GM18909 (cell line): ENCODE data around the gene FRMPD4.

Experiments used
- ATAC-seq: cut with Tn5 transposase; IDR thresholded peaks from one replicate; pipeline ENCODE4 v1.9.1; 2021; ENCODE audit warnings: mild to moderate bottlenecking; ENCODE audit not compliant: unreplicated experiment, poor library complexity

Gene FRMPD4

GRCh38 chrX:12704706-12705105 lies 566.4 kb downstream of the FRMPD4 start:
- no peak for ATAC-seq

GRCh38 chrX:12709047-12709446 lies 570.8 kb downstream of the FRMPD4 start:
- ATAC-seq, result no peak

DNA sequence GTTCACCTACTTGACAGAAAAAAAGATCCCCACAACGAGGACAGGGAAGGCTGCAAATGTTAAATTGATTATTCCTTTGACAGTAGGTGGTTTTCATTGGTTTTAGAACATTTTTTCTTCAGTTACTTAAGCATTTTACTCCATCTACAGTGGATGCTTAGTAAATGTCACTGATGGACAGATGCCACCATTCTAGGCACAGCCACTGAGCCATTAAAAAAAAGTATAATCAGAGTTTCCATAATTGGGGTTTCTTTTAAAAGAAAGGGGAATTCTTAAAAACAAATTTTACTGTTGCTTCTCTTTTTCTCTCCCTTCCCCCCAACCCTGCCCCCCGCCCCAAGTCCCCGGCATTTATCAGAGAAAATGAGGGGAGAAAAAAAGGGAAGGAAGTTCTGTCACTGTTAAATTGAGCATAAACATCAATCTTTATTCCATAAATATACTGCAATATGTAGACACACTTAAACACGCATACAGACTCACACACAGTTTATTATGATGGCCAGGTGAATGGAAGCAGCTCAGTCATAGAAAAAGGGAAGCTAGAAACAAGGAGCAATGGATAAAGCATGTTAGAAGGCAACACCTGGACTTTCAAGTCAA lies 573.3 kb downstream of the FRMPD4 start:
- no peak for ATAC-seq

DNA sequence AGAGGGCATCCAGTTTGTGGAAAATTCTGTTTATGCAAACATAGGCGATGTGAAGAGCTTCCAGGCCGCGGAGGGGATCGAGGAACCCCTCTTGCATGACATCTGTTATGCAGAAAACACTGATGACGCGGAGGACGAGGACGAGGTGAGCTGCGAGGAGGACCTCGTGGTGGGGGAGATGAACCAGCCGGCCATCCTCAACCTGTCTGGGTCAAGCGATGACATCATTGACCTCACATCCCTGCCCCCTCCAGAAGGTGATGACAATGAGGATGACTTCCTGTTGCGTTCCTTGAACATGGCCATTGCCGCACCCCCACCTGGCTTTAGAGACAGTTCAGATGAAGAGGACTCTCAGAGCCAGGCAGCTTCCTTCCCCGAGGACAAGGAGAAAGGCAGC lies 578.3 kb downstream of the FRMPD4 start:
- ATAC-seq, result no peak

GRCh38 chrX:12719837-12720236 lies 581.6 kb downstream of the FRMPD4 start:
- no peak for ATAC-seq

GRCh38 chrX:12721042-12721441 lies 582.8 kb downstream of the FRMPD4 start:
- no peak for ATAC-seq

- ATAC-seq, result no peak
Observed at GRCh38 chrX:12722314-12722713, 584.0 kb downstream of the FRMPD4 start.

- no peak for ATAC-seq
Observed at GRCh38 chrX:12741416-12741815, 603.1 kb downstream of the FRMPD4 start.

GRCh38 chrX:12747433-12747832 lies 609.2 kb downstream of the FRMPD4 start:
- no peak for ATAC-seq

DNA sequence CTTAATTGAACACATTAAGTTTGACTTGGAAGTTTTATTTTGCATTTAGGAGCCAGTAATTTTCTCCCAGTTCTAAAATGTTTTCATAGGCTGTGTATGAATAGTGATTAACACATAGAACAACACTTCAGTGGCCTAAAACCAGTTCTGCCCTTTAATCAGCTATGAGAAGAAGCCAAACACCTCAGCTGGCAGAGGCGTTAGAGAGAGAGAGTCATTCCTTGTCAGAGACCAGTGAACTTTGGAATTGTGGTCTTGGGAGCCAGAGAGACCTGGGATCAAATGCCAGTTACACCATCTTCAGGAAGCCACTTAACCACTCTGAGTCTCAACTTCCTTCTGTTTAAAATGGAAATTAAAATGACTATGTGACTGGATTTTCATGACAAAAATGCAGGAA lies 613.6 kb downstream of the FRMPD4 start:
- no peak for ATAC-seq

DNA sequence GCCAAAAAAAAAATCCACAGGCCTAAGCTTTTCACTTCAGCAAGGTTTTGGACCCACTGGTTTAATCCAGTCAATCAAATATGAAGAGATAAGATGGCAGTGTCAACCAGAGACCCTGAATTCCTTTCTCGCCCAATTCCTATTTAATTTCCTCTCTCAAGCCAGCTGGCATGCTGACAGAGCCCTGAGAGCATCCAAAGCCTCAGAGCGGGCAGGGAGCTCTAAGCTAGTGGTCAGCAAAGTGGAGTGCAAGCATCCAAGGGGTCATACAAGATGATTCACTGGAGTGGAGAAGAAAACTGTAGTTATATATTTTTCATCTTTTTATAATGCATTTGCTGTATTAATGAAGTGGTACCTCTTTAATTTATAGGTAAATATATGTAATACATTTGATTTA lies 615.1 kb downstream of the FRMPD4 start:
- no peak for ATAC-seq

DNA sequence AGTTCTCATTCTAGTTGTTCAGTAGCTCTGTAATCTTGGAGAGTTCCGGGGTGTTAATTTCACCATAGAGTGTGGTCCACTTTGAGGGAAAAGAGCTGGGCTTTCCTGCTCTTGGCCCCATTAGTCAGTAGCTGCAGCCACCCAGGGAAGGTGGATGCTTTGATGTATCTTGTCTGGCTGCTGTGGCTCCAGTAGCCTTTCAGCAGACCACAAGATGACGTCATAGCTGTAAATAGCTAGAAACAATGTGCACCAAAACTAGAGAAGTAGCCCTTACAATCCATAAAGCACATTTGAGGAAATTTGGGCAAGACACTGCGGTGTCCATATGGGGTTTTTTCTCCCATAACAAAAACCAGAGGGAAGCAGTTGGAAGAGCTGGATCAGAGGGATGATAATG lies 620.0 kb downstream of the FRMPD4 start:
- ATAC-seq, result no peak

GRCh38 chrX:12767856-12768255 lies 629.6 kb downstream of the FRMPD4 start:
- no peak for ATAC-seq

GRCh38 chrX:12768491-12768890 lies 630.2 kb downstream of the FRMPD4 start:
- no peak for ATAC-seq

GRCh38 chrX:12770440-12770839 lies 632.2 kb downstream of the FRMPD4 start:
- ATAC-seq, result no peak

DNA sequence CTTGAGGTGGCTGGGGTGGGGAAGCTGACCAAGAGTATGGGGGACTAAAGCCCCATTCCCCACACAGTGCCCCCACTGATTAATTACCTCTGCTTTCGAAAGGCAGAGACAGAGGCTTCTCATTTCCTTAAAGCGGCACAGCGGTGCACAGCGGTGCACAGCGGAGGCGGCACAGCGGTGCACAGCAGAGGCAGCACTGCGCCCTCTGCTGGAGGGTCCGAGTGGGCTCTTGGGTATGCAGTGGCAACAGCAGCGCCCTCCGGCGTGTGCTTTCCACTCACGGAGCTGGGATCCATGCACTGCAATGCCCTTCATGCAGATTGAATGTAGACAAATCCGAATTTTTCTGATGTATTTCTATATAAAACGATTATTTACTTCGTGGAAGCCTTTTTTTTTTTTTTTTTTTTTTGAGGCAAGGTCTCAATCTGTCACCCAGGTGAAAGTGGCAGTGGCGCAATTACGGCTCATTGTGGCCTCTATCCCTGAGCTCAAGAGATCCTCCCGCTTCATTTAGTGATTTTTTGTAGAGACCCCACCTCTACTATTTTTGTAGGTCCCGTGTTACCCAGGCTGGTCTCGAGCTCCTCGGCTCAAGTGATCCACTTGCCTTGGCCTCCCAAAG lies 633.3 kb downstream of the FRMPD4 start:
- peak; percentile 98 for ATAC-seq
